ENCODE results near the gene STXBP2. TPM values are rescaled to one million over a fixed set of nuclear protein-coding genes. Genes with fewer than 3 reads are reported as not detected.

Gene STXBP2
- total RNA-seq, 2 donors from 2014 or later = 83.1 to 128 TPM

DNA sequence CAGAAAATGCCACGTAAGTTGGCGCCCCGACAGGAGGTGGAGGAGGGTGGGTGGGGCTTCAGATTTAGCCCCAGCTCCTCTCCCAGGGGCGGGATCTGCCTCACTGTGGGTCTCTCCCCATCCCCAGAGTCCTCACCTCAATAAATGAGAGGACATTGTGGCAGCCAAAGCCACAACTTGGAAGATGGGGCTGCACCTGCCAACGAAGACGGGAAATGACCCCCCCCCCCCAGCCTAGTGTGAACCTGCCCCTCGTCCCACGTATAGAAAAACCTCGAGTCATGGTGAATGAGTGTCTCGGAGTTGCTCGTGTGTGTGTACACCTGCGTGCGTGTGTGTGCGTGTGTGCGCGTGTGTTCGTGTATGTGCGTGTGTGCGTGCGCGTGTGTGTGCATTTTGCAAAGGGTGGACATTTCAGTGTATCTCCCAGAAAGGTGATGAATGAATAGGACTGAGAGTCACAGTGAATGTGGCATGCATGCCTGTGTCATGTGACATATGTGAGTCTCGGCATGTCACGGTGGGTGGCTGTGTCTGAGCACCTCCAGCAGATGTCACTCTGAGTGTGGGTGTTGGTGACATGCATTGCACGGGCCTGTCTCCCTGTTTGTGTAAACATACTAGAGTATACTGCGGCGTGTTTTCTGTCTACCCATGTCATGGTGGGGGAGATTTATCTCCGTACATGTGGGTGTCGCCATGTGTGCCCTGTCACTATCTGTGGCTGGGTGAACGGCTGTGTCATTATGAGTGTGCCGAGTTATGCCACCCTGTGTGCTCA, 42.3 kb downstream of the STXBP2 start:
- intact Hi-C loops (cut with DNase I) = loop anchor here (5.0 kb wide), 1 partner anchor 322 kb away; no protein-coding TSS in a partner anchor
- TF ChIP-seq POLR2A (IDR thresholded peaks at IDR 0.05) (no peak), POLR2AphosphoS5 (IDR thresholded peaks at IDR 0.05) (no peak)
- TF ChIP-seq, protein P1, sequence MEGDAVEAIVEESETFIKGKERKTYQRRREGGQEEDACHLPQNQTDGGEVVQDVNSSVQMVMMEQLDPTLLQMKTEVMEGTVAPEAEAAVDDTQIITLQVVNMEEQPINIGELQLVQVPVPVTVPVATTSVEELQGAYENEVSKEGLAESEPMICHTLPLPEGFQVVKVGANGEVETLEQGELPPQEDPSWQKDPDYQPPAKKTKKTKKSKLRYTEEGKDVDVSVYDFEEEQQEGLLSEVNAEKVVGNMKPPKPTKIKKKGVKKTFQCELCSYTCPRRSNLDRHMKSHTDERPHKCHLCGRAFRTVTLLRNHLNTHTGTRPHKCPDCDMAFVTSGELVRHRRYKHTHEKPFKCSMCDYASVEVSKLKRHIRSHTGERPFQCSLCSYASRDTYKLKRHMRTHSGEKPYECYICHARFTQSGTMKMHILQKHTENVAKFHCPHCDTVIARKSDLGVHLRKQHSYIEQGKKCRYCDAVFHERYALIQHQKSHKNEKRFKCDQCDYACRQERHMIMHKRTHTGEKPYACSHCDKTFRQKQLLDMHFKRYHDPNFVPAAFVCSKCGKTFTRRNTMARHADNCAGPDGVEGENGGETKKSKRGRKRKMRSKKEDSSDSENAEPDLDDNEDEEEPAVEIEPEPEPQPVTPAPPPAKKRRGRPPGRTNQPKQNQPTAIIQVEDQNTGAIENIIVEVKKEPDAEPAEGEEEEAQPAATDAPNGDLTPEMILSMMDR (IDR thresholded peaks at IDR 0.05) = peak in 1 of 4 experiments; percentile 23
- H3K4me3 ChIP-seq = no peak overlapping the region
- no peaks in the 10 kb centered on the region for H3K27me3 ChIP-seq (replicated peaks; ENCODE audit: insufficient read depth)
- H3K4me1 ChIP-seq (replicated peaks) = no peaks in the 10 kb centered on the region
- H3K27ac ChIP-seq = no peak overlapping the region
- H3K36me3 ChIP-seq = peaks cover 0 to 8% of the 10 kb centered on the region in 2 donors
- 39% methylated on average over 30 of the region's 30 CpGs for WGBS
- peak; percentile 17 for DNase-seq (ENCODE audit: low spot score)
- H3K9me3 ChIP-seq = no peaks in the 10 kb centered on the region

DNA sequence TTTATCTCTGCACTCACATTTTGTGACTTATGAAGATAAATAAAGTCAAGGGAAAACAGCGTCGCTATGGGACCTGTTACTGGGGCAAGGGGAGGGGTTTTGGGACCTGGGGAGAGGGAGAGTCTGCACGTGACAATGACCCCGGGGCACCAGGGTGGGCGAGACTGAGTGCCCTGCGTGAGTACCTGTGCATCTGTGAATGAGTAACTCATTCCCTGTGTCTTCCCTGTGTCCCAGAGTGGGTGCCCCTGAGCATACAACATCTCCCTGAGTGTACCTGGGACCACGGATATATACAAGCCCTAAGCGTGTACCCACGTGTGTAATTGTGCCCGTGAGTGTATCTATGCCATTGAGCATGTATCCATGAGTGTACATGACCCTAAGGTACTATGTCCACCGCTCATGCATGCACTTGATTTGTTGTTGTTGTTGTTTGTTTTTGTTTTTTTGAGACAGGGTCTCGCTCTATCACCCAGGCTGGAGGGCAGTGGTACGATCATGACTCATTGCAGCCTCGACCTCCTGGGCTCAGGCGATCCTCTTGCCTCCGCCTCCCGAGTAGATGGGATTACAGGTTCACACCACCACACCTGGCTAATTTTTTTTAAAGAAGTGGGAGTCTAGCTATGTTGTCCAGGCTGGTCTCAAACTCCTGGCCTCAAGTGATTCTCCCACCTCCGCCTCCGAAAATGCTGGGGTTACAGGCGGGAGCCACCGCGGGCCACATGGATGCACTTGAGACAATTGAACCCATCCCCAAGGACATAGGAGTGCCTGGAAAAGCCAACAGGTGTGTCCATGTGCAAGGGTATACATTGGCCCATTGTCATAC, 43.1 kb downstream of the STXBP2 start:
- H3K9me3 ChIP-seq = no peaks in the 10 kb centered on the region
- H3K27ac ChIP-seq = no peak overlapping the region
- no peaks in the 10 kb centered on the region for H3K4me1 ChIP-seq (replicated peaks)
- WGBS = 42% methylated on average over 22 of the region's 22 CpGs
- peak overlapping the region; percentile 100 for H3K4me3 ChIP-seq
- H3K27me3 ChIP-seq (replicated peaks; ENCODE audit: insufficient read depth) = no peaks in the 10 kb centered on the region
- peaks cover 0 to 10% of the 10 kb centered on the region in 2 donors for H3K36me3 ChIP-seq
- intact Hi-C loops (cut with DNase I) = loop anchor here (5.0 kb wide), 1 partner anchor 323 kb away; no protein-coding TSS in a partner anchor
- TF ChIP-seq POLR2AphosphoS5 (IDR thresholded peaks at IDR 0.05) = no peak
- no peak for TF ChIP-seq POLR2A (IDR thresholded peaks at IDR 0.05)
- no peak for DNase-seq (ENCODE audit: low spot score)

DNA sequence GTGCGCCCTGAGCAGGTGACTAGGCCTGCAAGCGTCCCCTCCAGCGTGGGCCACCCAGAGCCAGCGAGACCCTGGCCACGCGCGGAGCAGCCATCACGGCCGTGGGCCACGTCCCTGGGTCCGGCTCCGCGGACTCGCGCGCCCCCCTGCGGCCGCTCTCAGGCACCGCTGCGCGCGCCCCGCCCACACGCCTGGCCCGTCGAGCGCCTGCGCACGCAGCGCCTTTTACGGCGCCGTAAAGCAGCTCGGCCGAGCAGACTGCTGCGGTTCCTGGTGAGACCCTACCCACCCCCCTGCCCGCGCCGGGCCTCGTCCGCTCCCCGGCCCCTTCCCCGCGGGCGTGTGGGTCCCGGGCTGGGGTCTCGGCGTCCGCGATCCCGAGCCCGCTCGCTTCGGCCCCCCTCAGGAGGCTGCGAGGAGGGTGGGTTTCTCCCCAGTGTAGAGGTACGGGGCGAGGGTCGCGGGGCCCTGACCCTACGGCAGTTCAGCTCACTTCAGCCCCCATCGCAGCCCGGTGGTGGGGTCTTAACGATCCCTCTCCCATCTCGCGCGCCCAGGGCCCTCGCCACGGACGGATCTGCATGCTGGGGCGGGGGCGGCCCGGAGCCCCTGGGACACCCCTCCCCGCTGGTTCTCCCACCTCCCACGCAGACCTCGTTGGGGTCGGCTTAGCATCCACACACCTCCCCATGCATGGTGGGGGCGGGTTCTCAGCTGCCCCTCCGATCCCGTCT, 43.9 kb downstream of the STXBP2 start, which contains the start of gene TRAPPC5:
TRAPPC5 (plus strand) TSS at position 228 of the 734 bp plus-strand sequence. CDS start 1,421 bp downstream, outside the sequence.
- H3K4me3 ChIP-seq = peak within 1 kb of the TSS; percentile 100
- H3K27me3 ChIP-seq (replicated peaks; ENCODE audit: insufficient read depth) = no peaks in the 10 kb centered on the region
- no peaks in the 10 kb centered on the region for H3K9me3 ChIP-seq
- peak within 1 kb of the TSS; percentile 90 to 91 for H3K27ac ChIP-seq
- peak; percentile 78 for DNase-seq (ENCODE audit: low spot score)
- no peaks in the 10 kb centered on the region for H3K4me1 ChIP-seq (replicated peaks)
- under 1% methylated on average over 45 of the region's 79 CpGs for WGBS
- H3K36me3 ChIP-seq = peaks cover 0 to 10% of the 10 kb centered on the region in 2 donors
- intact Hi-C loops (cut with DNase I) = no loop called here
- TF ChIP-seq POLR2AphosphoS5 (IDR thresholded peaks at IDR 0.05) (peak; percentile 79), POLR2A (IDR thresholded peaks at IDR 0.05) (peak; percentile 78)
- TF ChIP-seq, protein P1 (IDR thresholded peaks at IDR 0.05) = peak; percentile 93 to 100 (median 98)

DNA sequence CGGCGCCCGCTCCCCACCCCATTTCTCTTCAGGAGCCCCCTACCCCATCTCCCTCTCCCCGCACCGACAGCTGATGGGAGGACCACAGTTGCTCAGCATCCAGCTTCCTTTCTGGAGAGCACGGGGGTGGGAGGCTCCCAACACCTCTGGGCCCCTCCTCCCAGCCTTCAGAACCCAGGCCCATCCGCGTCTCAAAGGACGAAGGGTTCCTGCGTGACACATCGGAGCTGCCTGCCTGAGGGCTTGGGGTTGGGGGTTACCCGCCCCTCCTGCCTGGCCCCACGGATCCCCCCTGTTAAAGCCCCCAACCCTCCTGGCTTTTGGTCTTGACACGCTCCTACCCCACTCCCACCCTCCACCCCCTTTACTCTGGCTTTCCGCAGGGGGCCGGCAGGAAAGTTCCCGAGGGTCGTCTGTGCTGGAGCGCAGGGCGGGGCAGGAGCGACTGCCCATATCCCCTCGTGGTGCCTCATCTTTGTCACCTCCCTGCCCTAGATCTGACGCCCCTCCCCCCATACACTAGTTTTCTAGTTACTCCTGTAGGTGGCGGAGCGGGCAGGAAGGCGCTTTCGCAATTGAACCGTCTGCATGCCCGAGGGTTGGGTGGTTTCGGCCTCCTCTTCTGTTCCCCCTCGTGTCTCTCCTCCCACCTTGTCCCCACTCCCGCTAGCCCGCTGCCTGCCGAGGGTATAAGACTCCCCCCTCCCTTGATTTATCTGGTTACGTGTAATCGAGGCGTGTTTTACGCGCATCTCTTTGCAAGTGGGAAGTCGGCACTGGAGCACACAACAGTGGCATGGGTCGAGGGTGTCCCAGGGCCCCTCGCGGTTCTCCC, 44.6 kb downstream of the STXBP2 start:
- peak overlapping the region; percentile 90 to 91 for H3K27ac ChIP-seq
- no peaks in the 10 kb centered on the region for H3K9me3 ChIP-seq
- peak overlapping the region; percentile 100 for H3K4me3 ChIP-seq
- TF ChIP-seq, protein P1 (IDR thresholded peaks at IDR 0.05) = peak in 3 of 4 experiments; percentile 42 to 69 (median 61)
- TF ChIP-seq POLR2A (IDR thresholded peaks at IDR 0.05) = no peak
- TF ChIP-seq POLR2AphosphoS5 (IDR thresholded peaks at IDR 0.05) = peak; percentile 67
- H3K4me1 ChIP-seq (replicated peaks) = no peaks in the 10 kb centered on the region
- DNase-seq (ENCODE audit: low spot score) = peak; percentile 69
- H3K27me3 ChIP-seq (replicated peaks; ENCODE audit: insufficient read depth) = no peaks in the 10 kb centered on the region
- WGBS = 8% methylated on average over 40 of the region's 43 CpGs
- peaks cover 0 to 10% of the 10 kb centered on the region in 2 donors for H3K36me3 ChIP-seq
- intact Hi-C loops (cut with DNase I) = no loop called here

Measured in prostate gland (tissue), 2 donors.